ENCODE measurements around the gene TAOK3.
"Not testable (repeated sequence)": the region's sequence is repeated elsewhere in the genome, so short reads cannot be mapped to it uniquely, and the experiment has no call there.

DNA sequence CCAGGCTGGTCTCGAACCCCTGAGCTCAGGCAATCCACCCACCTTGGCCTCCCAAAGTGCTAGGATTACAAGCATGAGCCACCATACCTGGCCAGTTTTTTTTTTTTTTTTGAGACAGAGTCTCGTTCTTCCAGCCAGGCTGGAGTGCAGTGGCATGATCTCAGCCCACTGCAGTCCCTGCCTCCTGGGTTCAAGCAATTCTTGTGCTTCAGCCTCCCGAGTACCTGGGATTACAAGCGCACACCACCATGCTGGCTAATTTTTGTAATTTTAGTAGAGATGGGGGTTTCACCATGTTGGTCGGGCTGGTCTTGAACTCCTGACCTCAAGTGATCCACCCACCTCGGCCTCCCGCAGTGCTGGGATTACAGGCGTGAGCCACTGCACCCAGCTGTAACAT is 35.5 kb upstream of the TAOK3 start:
- TF ChIP-seq, protein P1, sequence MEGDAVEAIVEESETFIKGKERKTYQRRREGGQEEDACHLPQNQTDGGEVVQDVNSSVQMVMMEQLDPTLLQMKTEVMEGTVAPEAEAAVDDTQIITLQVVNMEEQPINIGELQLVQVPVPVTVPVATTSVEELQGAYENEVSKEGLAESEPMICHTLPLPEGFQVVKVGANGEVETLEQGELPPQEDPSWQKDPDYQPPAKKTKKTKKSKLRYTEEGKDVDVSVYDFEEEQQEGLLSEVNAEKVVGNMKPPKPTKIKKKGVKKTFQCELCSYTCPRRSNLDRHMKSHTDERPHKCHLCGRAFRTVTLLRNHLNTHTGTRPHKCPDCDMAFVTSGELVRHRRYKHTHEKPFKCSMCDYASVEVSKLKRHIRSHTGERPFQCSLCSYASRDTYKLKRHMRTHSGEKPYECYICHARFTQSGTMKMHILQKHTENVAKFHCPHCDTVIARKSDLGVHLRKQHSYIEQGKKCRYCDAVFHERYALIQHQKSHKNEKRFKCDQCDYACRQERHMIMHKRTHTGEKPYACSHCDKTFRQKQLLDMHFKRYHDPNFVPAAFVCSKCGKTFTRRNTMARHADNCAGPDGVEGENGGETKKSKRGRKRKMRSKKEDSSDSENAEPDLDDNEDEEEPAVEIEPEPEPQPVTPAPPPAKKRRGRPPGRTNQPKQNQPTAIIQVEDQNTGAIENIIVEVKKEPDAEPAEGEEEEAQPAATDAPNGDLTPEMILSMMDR (IDR thresholded peaks at IDR 0.05; ENCODE audit: low read length), result not testable (repeated sequence)
- TF ChIP-seq EZH2 (IDR thresholded peaks at IDR 0.05; ENCODE audit: borderline replicate concordance, low read length), result not testable (repeated sequence)

Data from OCI-LY1 (cell line).